PC-3 (cell line): ENCODE results near the gene CMSS1. TPM values are rescaled to one million over a fixed set of nuclear protein-coding genes. Genes with fewer than 3 reads are reported as not detected.

Experiments
- ATAC-seq: fragments of 200-7000 bp; cut with Tn5 transposase; 2 replicates; pipeline ENCODE4 v1.9.1; 2020; ENCODE audit warnings: mild to moderate bottlenecking, moderate library complexity
- BruUV-seq: library from RNA; stranded (reverse); fragments of 400-500 nt; replicated peaks from 2 replicates; lab custom pipeline; 2021; lab: Mats Ljungman, UMichigan
- CTCF ChIA-PET: fragments of 300-600 bp; sonication (Branson Sonifier 250); formaldehyde crosslinking; loops from one replicate; lab custom pipeline; 2022; ENCODE audit warnings: antibody characterized with exemption; lab: Charles Lee
- POLR2A ChIA-PET: fragments of 300-600 bp; sonication (Branson Sonifier 250); formaldehyde crosslinking; loops from one replicate; lab custom pipeline; 2022; ENCODE audit warnings: antibody characterized with exemption; ENCODE audit not compliant: unreplicated experiment; lab: Charles Lee
- DNase-seq: peaks from one replicate; pipeline ENCODE4 v3.0.0-alpha.2; 2015
- H2AFZ ChIP-seq: fragments of 300-600 bp; sonication (generic); 2 replicates; pipeline ENCODE4 v1.6.0; 2016; ENCODE audit warnings: antibody characterized with exemption, low read length
- H3F3A ChIP-seq: fragments of 300-600 bp; sonication (generic); one replicate; pipeline ENCODE4 v1.6.0; 2017; ENCODE audit warnings: antibody characterized with exemption, low read length, control low read depth, mild to moderate bottlenecking; ENCODE audit not compliant: unreplicated experiment
- H3K27ac ChIP-seq: fragments of 300-600 bp; sonication (generic); 2 replicates; pipeline ENCODE4 v1.5.1; 2016; ENCODE audit warnings: mild to moderate bottlenecking, low read length
- H3K27me3 ChIP-seq: fragments of 300-600 bp; sonication (generic); 2 replicates; pipeline ENCODE4 v1.6.1; 2016; ENCODE audit warnings: low read length, mixed read lengths
- H3K36me3 ChIP-seq: fragments of 300-600 bp; sonication (generic); 2 replicates; pipeline ENCODE4 v1.6.1; 2016; ENCODE audit warnings: low read depth, mixed run types, low read length, mixed read lengths
- H3K4me1 ChIP-seq: fragments of 300-600 bp; sonication (generic); 2 replicates; pipeline ENCODE4 v1.5.1; 2016; ENCODE audit warnings: low read length; ENCODE audit not compliant: insufficient read depth
- H3K4me2 ChIP-seq: fragments of 300-600 bp; sonication (generic); 2 replicates; pipeline ENCODE4 v1.6.0; 2016; ENCODE audit warnings: low read length
- H3K4me3 ChIP-seq: fragments of 300-600 bp; sonication (generic); 2 replicates; pipeline ENCODE4 v1.5.1; 2016; ENCODE audit warnings: mild to moderate bottlenecking, low read length, mixed read lengths
- H3K79me2 ChIP-seq: fragments of 300-600 bp; sonication (generic); 2 replicates; pipeline ENCODE4 v1.6.1; 2017; ENCODE audit warnings: low read length, mixed read lengths
- H3K9ac ChIP-seq: fragments of 300-600 bp; sonication (generic); 2 replicates; pipeline ENCODE4 v1.6.0; 2016; ENCODE audit warnings: mild to moderate bottlenecking, low read length
- H3K9me2 ChIP-seq: fragments of 300-600 bp; sonication (generic); replicated peaks from 2 replicates; pipeline ENCODE4 v1.6.1; 2016; ENCODE audit warnings: mixed run types, low read length, mixed read lengths
- H3K9me3 ChIP-seq: fragments of 300-600 bp; sonication (generic); 2 replicates; pipeline ENCODE4 v1.6.1; 2016; ENCODE audit warnings: low read length, mixed read lengths
- H4K20me1 ChIP-seq: fragments of 300-600 bp; sonication (generic); 2 replicates; pipeline ENCODE4 v1.6.1; 2016; ENCODE audit warnings: low read length, mixed read lengths
- EZH2 ChIP-seq: fragments of 300-600 bp; sonication (generic); IDR thresholded peaks from one replicate; pipeline ENCODE4 v1.6.1; 2017; ENCODE audit warnings: antibody characterized with exemption, mild to moderate bottlenecking, low read length; ENCODE audit not compliant: unreplicated experiment
- EZH2phosphoT487 ChIP-seq: fragments of 300-600 bp; sonication (generic); IDR thresholded peaks from 2 replicates; pipeline ENCODE4 v1.6.1; 2018; ENCODE audit warnings: mild to moderate bottlenecking, antibody characterized with exemption, low read length, borderline replicate concordance
- intact Hi-C: fragments of 100-400 bp; cut with micrococcal nuclease; formaldehyde crosslinking; loops from 2 replicates; pipeline ENCODE4 v1.9.0; 2023
- total RNA-seq: library from RNA; depleted of rRNA; stranded (reverse); fragments of >200 nt; gene quantifications from 2 replicates; pipeline ENCODE4 v1.2.3, GENCODE V29; 2014
- TF ChIP-seq, protein P1 (sequence below): fragments of 300-600 bp; sonication (generic); conservative IDR thresholded peaks from 2 replicates; pipeline ENCODE4 v1.5.1; 2017; ENCODE audit warnings: antibody characterized with exemption, low read depth, mild to moderate bottlenecking, low read length

Gene CMSS1
- total RNA-seq, 1 experiment from 2014 or later: 63.1 TPM

DNA sequence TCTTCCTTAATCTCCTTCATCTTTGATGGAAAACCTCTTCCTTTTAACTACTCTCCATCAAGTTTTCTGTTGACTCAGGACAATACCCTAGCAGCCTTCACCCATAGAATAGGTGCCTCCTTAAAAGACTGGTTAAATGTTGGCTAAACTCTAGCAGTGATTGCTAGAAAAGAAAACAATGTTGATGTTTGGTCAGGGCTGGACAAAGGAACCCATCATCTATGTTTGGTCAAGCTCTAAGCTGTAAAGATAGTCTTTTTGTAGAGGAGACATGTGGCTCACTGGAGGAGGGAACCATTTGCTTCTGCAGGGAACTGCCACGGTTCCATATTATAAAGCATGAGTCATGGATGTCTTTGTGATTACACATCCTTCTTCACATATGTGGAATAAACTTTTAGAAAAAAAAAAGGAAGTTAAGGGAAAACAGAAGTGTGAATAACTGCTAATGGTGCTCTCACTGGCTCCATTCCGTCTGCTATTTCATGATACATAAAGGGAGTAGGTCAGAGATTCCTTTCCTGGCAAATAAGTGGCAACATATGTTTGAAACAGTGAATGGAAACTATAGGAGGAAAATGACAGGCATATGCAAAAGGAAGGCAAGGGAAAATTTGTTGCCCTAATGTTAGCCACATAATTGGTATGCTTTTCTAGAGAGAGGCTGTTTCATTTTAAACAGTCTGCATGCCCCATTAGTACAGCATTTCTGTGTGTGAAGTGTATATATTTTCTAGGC lies 78.2 kb downstream of the CMSS1 start:
- POLR2A ChIA-PET: no interaction called here
- H3F3A ChIP-seq: peaks cover 14% of the 10 kb centered on the region
- H3K79me2 ChIP-seq: peaks cover 67% of the 10 kb centered on the region
- intact Hi-C loops: loop anchor here (2.0 kb wide), 1 partner anchor 53 kb away; no protein-coding TSS in a partner anchor
- H3K36me3 ChIP-seq: no peaks in the 10 kb centered on the region
- peak overlapping the region; percentile 87 for H3K27ac ChIP-seq
- no peaks in the 10 kb centered on the region for H3K27me3 ChIP-seq
- H3K9ac ChIP-seq: peak overlapping the region; percentile 26; the same call in 1 of the 2 replicates
- CTCF ChIA-PET: interaction anchor here (0.7 kb wide), 2 partner anchors 34 to 40 kb away, joined by 3 read pairs; no protein-coding TSS in a partner anchor
- H3K9me3 ChIP-seq: no peaks in the 10 kb centered on the region
- peak; percentile 98 for ATAC-seq
- H3K4me1 ChIP-seq: peaks cover 35% of the 10 kb centered on the region
- H3K4me3 ChIP-seq: no peak overlapping the region
- DNase-seq: peak; percentile 94
- peak overlapping the region; percentile 63 for H2AFZ ChIP-seq
- H3K9me2 ChIP-seq: no peaks in the 10 kb centered on the region
- BruUV-seq: TSS peak; percentile 38
- peak overlapping the region; percentile 52 for H3K4me2 ChIP-seq
- no peaks in the 10 kb centered on the region for H4K20me1 ChIP-seq
- TF ChIP-seq EZH2: no peak
- TF ChIP-seq, protein P1, sequence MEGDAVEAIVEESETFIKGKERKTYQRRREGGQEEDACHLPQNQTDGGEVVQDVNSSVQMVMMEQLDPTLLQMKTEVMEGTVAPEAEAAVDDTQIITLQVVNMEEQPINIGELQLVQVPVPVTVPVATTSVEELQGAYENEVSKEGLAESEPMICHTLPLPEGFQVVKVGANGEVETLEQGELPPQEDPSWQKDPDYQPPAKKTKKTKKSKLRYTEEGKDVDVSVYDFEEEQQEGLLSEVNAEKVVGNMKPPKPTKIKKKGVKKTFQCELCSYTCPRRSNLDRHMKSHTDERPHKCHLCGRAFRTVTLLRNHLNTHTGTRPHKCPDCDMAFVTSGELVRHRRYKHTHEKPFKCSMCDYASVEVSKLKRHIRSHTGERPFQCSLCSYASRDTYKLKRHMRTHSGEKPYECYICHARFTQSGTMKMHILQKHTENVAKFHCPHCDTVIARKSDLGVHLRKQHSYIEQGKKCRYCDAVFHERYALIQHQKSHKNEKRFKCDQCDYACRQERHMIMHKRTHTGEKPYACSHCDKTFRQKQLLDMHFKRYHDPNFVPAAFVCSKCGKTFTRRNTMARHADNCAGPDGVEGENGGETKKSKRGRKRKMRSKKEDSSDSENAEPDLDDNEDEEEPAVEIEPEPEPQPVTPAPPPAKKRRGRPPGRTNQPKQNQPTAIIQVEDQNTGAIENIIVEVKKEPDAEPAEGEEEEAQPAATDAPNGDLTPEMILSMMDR: no peak
- no peak for TF ChIP-seq EZH2phosphoT487

DNA sequence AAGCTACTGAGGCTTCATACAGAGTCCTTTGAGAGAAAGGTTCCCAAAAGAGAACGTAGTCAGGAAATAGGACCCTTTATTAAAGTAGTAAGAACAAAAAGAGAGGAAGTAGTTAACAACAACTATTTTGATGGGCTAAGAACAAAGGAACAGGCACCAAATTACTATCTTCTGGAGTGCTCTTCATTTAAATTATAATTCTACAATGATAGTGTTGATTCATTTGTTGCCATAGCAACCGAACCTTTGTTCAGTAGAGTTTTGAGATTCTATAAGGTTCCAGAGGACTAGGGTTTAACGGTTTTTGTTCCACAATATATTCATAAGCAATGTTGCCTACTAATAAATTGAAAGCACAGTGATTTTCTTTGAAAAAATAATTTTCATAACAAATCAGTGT lies 78.8 kb downstream of the CMSS1 start:
- H3K79me2 ChIP-seq: peaks cover 64% of the 10 kb centered on the region
- intact Hi-C loops: loop anchor here (2.0 kb wide), 1 partner anchor 54 kb away; no protein-coding TSS in a partner anchor
- ChIA-PET CTCF (no interaction called here), POLR2A (no interaction called here)
- H4K20me1 ChIP-seq: no peaks in the 10 kb centered on the region
- H3K4me3 ChIP-seq: no peak overlapping the region
- no TSS peak for BruUV-seq
- H3K9me2 ChIP-seq: no peaks in the 10 kb centered on the region
- peaks cover 15% of the 10 kb centered on the region for H3F3A ChIP-seq
- H3K36me3 ChIP-seq: no peaks in the 10 kb centered on the region
- no peak for ATAC-seq
- DNase-seq: no peak
- H3K27ac ChIP-seq: peak overlapping the region; percentile 87
- 0 out of 2 replicates have a peak overlapping the region, but pooled peaks have one; percentile 1 for H3K9ac ChIP-seq
- peaks cover 38% of the 10 kb centered on the region for H3K4me1 ChIP-seq
- H2AFZ ChIP-seq: no peak overlapping the region
- no peaks in the 10 kb centered on the region for H3K27me3 ChIP-seq
- H3K4me2 ChIP-seq: peak overlapping the region; percentile 52
- no peaks in the 10 kb centered on the region for H3K9me3 ChIP-seq
- TF ChIP-seq, protein P1: no peak
- no peak for TF ChIP-seq EZH2
- no peak for TF ChIP-seq EZH2phosphoT487

DNA sequence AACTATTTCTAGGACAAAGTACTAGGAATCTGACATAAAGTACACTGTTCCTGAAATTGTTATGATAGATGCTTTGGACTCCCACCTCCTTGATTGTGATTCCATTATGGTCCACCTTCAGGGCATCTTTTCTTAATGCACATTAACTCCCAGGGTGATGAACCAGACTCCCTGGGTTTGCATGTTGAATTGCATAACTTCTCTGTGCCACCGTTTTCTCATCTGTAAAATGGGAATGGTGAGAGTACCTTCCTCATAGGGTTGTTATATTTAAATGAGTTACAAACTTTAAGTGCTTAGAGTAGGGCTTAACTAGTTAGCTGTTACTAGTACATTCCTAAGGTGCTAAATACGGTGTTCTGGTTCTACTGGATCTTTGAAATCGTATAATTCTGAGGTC lies 81.9 kb downstream of the CMSS1 start:
- no peak overlapping the region for H3K4me2 ChIP-seq
- no TSS peak for BruUV-seq
- H3K9me3 ChIP-seq: no peaks in the 10 kb centered on the region
- ChIA-PET CTCF (no interaction called here), POLR2A (no interaction called here)
- TF ChIP-seq, protein P1: no peak
- TF ChIP-seq EZH2phosphoT487: no peak
- no peak for TF ChIP-seq EZH2
- no peak overlapping the region for H3K9ac ChIP-seq
- no peak overlapping the region for H3K4me3 ChIP-seq
- H3K27ac ChIP-seq: no peak overlapping the region
- H3F3A ChIP-seq: peaks cover 15% of the 10 kb centered on the region
- no peak overlapping the region for H2AFZ ChIP-seq
- intact Hi-C loops: loop anchor here (2.0 to 5.0 kb wide), 2 partner anchors 147 to 363 kb away; partner anchors contain the start of gene TBC1D23
- H3K36me3 ChIP-seq: no peaks in the 10 kb centered on the region
- H3K79me2 ChIP-seq: peaks cover 71% of the 10 kb centered on the region
- H3K9me2 ChIP-seq: no peaks in the 10 kb centered on the region
- no peak for ATAC-seq
- H3K27me3 ChIP-seq: no peaks in the 10 kb centered on the region
- no peak for DNase-seq
- peaks cover 62% of the 10 kb centered on the region for H3K4me1 ChIP-seq
- no peaks in the 10 kb centered on the region for H4K20me1 ChIP-seq
